Testis (tissue), 2 donors: ENCODE data around the gene PCED1A.

ENCODE experiments used
- POLR2A ChIP-seq: fragments of 450-650 bp; IDR thresholded peaks from one replicate; pipeline ENCODE4 v1.6.1; 2017; ENCODE audit warnings: antibody characterized with exemption, mild to moderate bottlenecking, moderate library complexity
- TF ChIP-seq, protein P1 (sequence below), 3 experiments: fragments of 450-650 bp in 2 of 3; fragments of 200-600 bp in 1 of 3; sonication (generic) in 1 of 3; IDR thresholded peaks; one replicate each; pipeline ENCODE4 v1.5.1; 2016 to 2019; ENCODE audit warnings: antibody characterized with exemption in 3 of 3, mild to moderate bottlenecking in 2 of 3, moderate library complexity in 1 of 3

DNA sequence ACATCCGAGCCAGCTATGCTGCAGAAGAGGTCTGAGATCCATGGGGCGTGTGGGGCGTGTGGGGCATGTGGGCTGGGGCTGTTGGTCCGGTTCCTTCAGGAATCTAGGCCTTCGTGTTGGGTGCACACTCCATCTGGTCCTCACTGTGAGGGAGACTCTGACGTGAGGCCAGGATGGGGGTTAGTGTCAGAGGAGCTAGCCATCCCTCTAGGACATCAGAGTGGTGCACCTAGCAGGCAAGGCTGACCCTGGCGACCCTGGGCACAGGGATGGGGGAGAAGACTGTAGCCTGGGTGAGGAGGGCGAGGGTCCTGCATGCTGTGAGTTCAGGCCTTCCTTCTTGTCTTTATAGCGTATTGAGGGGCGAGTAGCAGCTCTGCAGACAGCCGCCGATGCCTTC lies 24.2 kb upstream of the PCED1A start:
- TF ChIP-seq, protein P1, sequence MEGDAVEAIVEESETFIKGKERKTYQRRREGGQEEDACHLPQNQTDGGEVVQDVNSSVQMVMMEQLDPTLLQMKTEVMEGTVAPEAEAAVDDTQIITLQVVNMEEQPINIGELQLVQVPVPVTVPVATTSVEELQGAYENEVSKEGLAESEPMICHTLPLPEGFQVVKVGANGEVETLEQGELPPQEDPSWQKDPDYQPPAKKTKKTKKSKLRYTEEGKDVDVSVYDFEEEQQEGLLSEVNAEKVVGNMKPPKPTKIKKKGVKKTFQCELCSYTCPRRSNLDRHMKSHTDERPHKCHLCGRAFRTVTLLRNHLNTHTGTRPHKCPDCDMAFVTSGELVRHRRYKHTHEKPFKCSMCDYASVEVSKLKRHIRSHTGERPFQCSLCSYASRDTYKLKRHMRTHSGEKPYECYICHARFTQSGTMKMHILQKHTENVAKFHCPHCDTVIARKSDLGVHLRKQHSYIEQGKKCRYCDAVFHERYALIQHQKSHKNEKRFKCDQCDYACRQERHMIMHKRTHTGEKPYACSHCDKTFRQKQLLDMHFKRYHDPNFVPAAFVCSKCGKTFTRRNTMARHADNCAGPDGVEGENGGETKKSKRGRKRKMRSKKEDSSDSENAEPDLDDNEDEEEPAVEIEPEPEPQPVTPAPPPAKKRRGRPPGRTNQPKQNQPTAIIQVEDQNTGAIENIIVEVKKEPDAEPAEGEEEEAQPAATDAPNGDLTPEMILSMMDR (IDR thresholded peaks at IDR 0.05) = no peak
- TF ChIP-seq POLR2A = no peak
